IMR-90 (cell line): ENCODE measurements around the gene MORN5. TPM values are rescaled to one million over a fixed set of nuclear protein-coding genes. Genes with fewer than 3 reads are reported as not detected.

Experiments used
- ATAC-seq: fragments of 200-7000 bp; cut with Tn5 transposase; 2 replicates; pipeline ENCODE4 v1.9.1; 2020; ENCODE audit warnings: low read depth, mild to moderate bottlenecking, moderate library complexity
- BruUV-seq: library from RNA; stranded (reverse); fragments of 400-500 nt; replicated peaks from 2 replicates; lab custom pipeline; 2021; lab: Mats Ljungman, UMichigan
- CTCF ChIA-PET: fragments of 300-600 bp; formaldehyde crosslinking; extraction: SDS; loops from one replicate; lab custom pipeline; 2021; ENCODE audit warnings: antibody characterized with exemption; lab: Yijun Ruan, JAX
- POLR2A ChIA-PET: fragments of 300-600 bp; sonication (Branson Sonifier 250); formaldehyde crosslinking; loops from one replicate; lab custom pipeline; 2022; ENCODE audit warnings: antibody characterized with exemption; ENCODE audit not compliant: unreplicated experiment; lab: Charles Lee
- DNase-seq: peaks from one replicate; pipeline ENCODE4 v3.0.0; 2013
- H2AFZ ChIP-seq: replicated peaks from 2 replicates; pipeline ENCODE3; 2013; ENCODE audit warnings: low read length, mild to moderate bottlenecking; ENCODE audit not compliant: poor library complexity
- H2AK5ac ChIP-seq: 2 replicates; pipeline ENCODE4 v1.6.1; 2013; ENCODE audit warnings: low read depth, low read length, inconsistent platforms
- H2AK9ac ChIP-seq: replicated peaks from 2 replicates; pipeline ENCODE3; 2013; ENCODE audit warnings: mild to moderate bottlenecking, low read depth, low read length, moderate library complexity; ENCODE audit not compliant: poor library complexity
- H2BK120ac ChIP-seq: 2 replicates; pipeline ENCODE4 v1.6.1; 2013; ENCODE audit warnings: low read depth, low read length, inconsistent platforms
- H2BK15ac ChIP-seq: 3 replicates; pipeline ENCODE4 v1.6.1; 2013; ENCODE audit warnings: low read depth, low read length, inconsistent platforms
- H2BK20ac ChIP-seq: 2 replicates; pipeline ENCODE4 v1.6.1; 2013; ENCODE audit warnings: low read depth, mild to moderate bottlenecking, inconsistent platforms, low read length, moderate library complexity
- H2BK5ac ChIP-seq: 2 replicates; pipeline ENCODE4 v1.6.1; 2013; ENCODE audit warnings: mild to moderate bottlenecking, low read depth, low read length, inconsistent platforms; ENCODE audit not compliant: poor library complexity, severe bottlenecking
- H3K14ac ChIP-seq: replicated peaks from 2 replicates; pipeline ENCODE4 v1.6.1; 2013; ENCODE audit warnings: low read depth, low read length, inconsistent platforms
- H3K18ac ChIP-seq: 2 replicates; pipeline ENCODE4 v1.6.1; 2013; ENCODE audit warnings: low read depth, low read length, control low read depth
- H3K23ac ChIP-seq: 2 replicates; pipeline ENCODE4 v1.6.1; 2013; ENCODE audit warnings: low read depth, low read length, inconsistent platforms
- H3K27ac ChIP-seq: 2 replicates; pipeline ENCODE4 v1.5.1; 2013; ENCODE audit warnings: mild to moderate bottlenecking, control low read depth, low read length; ENCODE audit not compliant: insufficient read depth
- H3K27me3 ChIP-seq: 2 replicates; pipeline ENCODE4 v1.6.1; 2013; ENCODE audit warnings: low read length; ENCODE audit not compliant: control insufficient read depth, insufficient read depth
- H3K36me3 ChIP-seq: 2 replicates; pipeline ENCODE4 v1.6.1; 2013; ENCODE audit warnings: low read length, mixed read lengths; ENCODE audit not compliant: control insufficient read depth, insufficient read depth
- H3K4ac ChIP-seq: 2 replicates; pipeline ENCODE4 v1.6.1; 2013; ENCODE audit warnings: low read depth, low read length, inconsistent platforms
- H3K4me1 ChIP-seq: 2 replicates; pipeline ENCODE4 v1.6.1; 2013; ENCODE audit warnings: low read length, mixed read lengths; ENCODE audit not compliant: control insufficient read depth, insufficient read depth
- H3K4me2 ChIP-seq: 2 replicates; pipeline ENCODE4 v1.6.1; 2013; ENCODE audit warnings: low read depth, mild to moderate bottlenecking, control low read depth, low read length, moderate library complexity
- H3K4me3 ChIP-seq: 2 replicates; pipeline ENCODE4 v1.5.1; 2013; ENCODE audit warnings: low read depth, mild to moderate bottlenecking, control low read depth, low read length, moderate library complexity; ENCODE audit not compliant: insufficient read depth
- H3K56ac ChIP-seq: 2 replicates; pipeline ENCODE4 v1.6.1; 2013; ENCODE audit warnings: low read length, inconsistent platforms; ENCODE audit not compliant: insufficient read depth; ENCODE audit errors: extremely low read depth
- H3K79me1 ChIP-seq, 2 experiments: 2 replicates each; pipeline ENCODE4 v1.6.1; 2013; ENCODE audit warnings: low read length in 2 of 2, inconsistent platforms in 1 of 2, low read depth in 1 of 2
- H3K9ac ChIP-seq: 2 replicates; pipeline ENCODE4 v1.6.1; 2013; ENCODE audit warnings: low read depth, low read length, control low read depth
- H3K9me1 ChIP-seq: 2 replicates; pipeline ENCODE4 v1.6.1; 2013; ENCODE audit warnings: low read length, inconsistent platforms; ENCODE audit not compliant: insufficient read depth
- H3K9me3 ChIP-seq: 2 replicates; pipeline ENCODE4 v1.6.1; 2013; ENCODE audit warnings: low read length; ENCODE audit not compliant: control insufficient read depth, insufficient read depth
- H4K20me1 ChIP-seq: 2 replicates; pipeline ENCODE4 v1.6.1; 2013; ENCODE audit warnings: low read length, inconsistent platforms; ENCODE audit not compliant: insufficient read depth
- H4K5ac ChIP-seq: 2 replicates; pipeline ENCODE4 v1.6.1; 2013; ENCODE audit warnings: mild to moderate bottlenecking, low read depth, low read length, control low read depth
- H4K8ac ChIP-seq, 2 experiments: 2 replicates each; pipeline ENCODE4 v1.6.1; 2013; ENCODE audit warnings: low read depth in 2 of 2, low read length in 2 of 2, control low read depth in 1 of 2, inconsistent platforms in 1 of 2
- H4K91ac ChIP-seq: 2 replicates; pipeline ENCODE4 v1.6.1; 2013; ENCODE audit warnings: low read depth, low read length, inconsistent platforms; ENCODE audit not compliant: insufficient read depth
- BHLHE40 ChIP-seq: fragments of 150-350 bp; IDR thresholded peaks from 2 replicates; pipeline ENCODE4 v1.6.1; 2016; ENCODE audit warnings: mild to moderate bottlenecking, low read depth, low read length
- CHD1 ChIP-seq: IDR thresholded peaks from 2 replicates; pipeline ENCODE4 v1.6.1; 2012; ENCODE audit warnings: low read depth, low read length, improper control_type of control experiment
- MAFK ChIP-seq: IDR thresholded peaks from 2 replicates; pipeline ENCODE4 v1.6.1; 2012; ENCODE audit warnings: low read depth, low read length, improper control_type of control experiment
- SMC3 ChIP-seq: fragments of 150-350 bp; IDR thresholded peaks from 2 replicates; pipeline ENCODE4 v1.6.1; 2016; ENCODE audit warnings: low read depth, mild to moderate bottlenecking, antibody characterized with exemption, low read length, moderate library complexity
- WGBS, 2 experiments: methylation state at CpG; one replicate each; pipeline versions ENCODE4 v1.1.5 to v1.1.7; 2013; ENCODE audit warnings: missing lambda C conversion rate in 2 of 2; ENCODE audit not compliant: insufficient read length in 1 of 2; ENCODE audit errors: extremely low coverage in 2 of 2; 5-methylcytosine and 5-hydroxymethylcytosine counted together
- dilution Hi-C: fragments of 300-500 bp; cut with HindIII; formaldehyde crosslinking; loops from one replicate; pipeline ENCODE4 v1.14.3; 2018; ENCODE audit warnings: low sequenced_read_pairs; ENCODE audit not compliant: unreplicated experiment
- in situ Hi-C: fragments of 300-500 bp; cut with MboI; formaldehyde crosslinking; loops from 3 replicates; pipeline ENCODE4 v1.14.3; 2019; ENCODE audit warnings: low sequenced_read_pairs, inconsistent platforms, mixed read lengths
- intact Hi-C: fragments of 100-400 bp; cut with micrococcal nuclease; formaldehyde crosslinking; loops from 2 replicates; pipeline ENCODE4 v1.10.0; 2022
- polyA plus RNA-seq, 3 experiments: library from polyadenylated mRNA; depleted of rRNA; stranded (reverse); fragments of >200 nt; gene quantifications; 2 replicates each; pipeline ENCODE4 v1.2.3, GENCODE V29; 2012; ENCODE audit warnings: low replicate concordance in 1 of 3
- total RNA-seq: library from RNA; depleted of rRNA; stranded (reverse); fragments of >200 nt; gene quantifications from 2 replicates; pipeline ENCODE4 v1.2.3, GENCODE V29; 2012
- TF ChIP-seq, protein P1 (sequence below): conservative IDR thresholded peaks from 2 replicates; pipeline ENCODE4 v1.5.1; 2012; ENCODE audit warnings: mild to moderate bottlenecking, low read depth, low read length, improper control_type of control experiment

Gene MORN5
- total and polyA plus RNA-seq, 2 of the 4 experiments (the other 2 are of a cell fraction), result not detected

DNA sequence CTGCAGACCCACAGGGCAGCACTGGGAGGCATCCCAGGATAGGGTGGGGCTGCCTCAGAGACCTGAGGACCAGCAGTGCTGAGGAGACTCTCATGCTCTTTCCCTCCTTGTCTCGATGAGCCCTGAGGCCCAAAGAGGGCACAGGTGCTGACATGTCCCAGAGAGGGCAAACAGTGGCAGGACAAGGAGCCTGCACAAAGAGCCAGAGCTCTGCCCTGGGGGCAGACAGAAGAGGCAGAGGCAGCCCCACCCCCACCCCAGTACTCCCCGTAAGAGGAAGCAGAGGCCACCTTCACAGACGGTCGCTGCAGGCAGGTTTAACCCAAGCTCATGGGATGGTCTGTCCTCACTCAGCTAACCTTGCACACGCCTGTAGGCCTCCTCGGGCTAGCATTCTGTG lies 37.2 kb upstream of the MORN5 start:
- H2AFZ ChIP-seq, result no peak overlapping the region
- no peak overlapping the region for H2BK20ac ChIP-seq
- H2BK15ac ChIP-seq, result no peak overlapping the region
- dilution Hi-C loops (no loop called here), in situ Hi-C loops (loop anchor here (5.0 kb wide), 3 partner anchors 230 to 690 kb away; no protein-coding TSS in a partner anchor), intact Hi-C loops (no loop called here)
- no peak overlapping the region for H4K5ac ChIP-seq
- no peak overlapping the region for H2AK5ac ChIP-seq
- ChIA-PET POLR2A (no interaction called here), CTCF (interaction anchor here (0.9 to 4.7 kb wide), 4 partner anchors 21 to 228 kb away, joined by 3 to 37 read pairs (median 8); no protein-coding TSS in a partner anchor)
- H3K4ac ChIP-seq, result no peak overlapping the region
- H2BK120ac ChIP-seq, result no peak overlapping the region
- 60% methylated on average over 2 of the region's 6 CpGs; no CpG with 5 or more reads in 1 of the 2 experiments for WGBS, 2 experiments
- H3K23ac ChIP-seq, result no peak overlapping the region
- no peaks in the 10 kb centered on the region for H3K36me3 ChIP-seq
- ATAC-seq, result no peak
- H3K4me3 ChIP-seq, result no peak overlapping the region
- H4K91ac ChIP-seq, result no peak overlapping the region
- H4K8ac ChIP-seq, result no peak overlapping the region
- H3K4me2 ChIP-seq, result no peak overlapping the region
- TF ChIP-seq SMC3 (no peak), CHD1 (no peak), MAFK (no peak), BHLHE40 (no peak)
- TF ChIP-seq, protein P1, sequence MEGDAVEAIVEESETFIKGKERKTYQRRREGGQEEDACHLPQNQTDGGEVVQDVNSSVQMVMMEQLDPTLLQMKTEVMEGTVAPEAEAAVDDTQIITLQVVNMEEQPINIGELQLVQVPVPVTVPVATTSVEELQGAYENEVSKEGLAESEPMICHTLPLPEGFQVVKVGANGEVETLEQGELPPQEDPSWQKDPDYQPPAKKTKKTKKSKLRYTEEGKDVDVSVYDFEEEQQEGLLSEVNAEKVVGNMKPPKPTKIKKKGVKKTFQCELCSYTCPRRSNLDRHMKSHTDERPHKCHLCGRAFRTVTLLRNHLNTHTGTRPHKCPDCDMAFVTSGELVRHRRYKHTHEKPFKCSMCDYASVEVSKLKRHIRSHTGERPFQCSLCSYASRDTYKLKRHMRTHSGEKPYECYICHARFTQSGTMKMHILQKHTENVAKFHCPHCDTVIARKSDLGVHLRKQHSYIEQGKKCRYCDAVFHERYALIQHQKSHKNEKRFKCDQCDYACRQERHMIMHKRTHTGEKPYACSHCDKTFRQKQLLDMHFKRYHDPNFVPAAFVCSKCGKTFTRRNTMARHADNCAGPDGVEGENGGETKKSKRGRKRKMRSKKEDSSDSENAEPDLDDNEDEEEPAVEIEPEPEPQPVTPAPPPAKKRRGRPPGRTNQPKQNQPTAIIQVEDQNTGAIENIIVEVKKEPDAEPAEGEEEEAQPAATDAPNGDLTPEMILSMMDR, result no peak
- DNase-seq, result no peak
- H3K4me1 ChIP-seq, result peaks cover 13% of the 10 kb centered on the region
- H3K9me3 ChIP-seq, result no peaks in the 10 kb centered on the region
- no peaks in the 10 kb centered on the region for H4K20me1 ChIP-seq
- no peak overlapping the region for H3K18ac ChIP-seq
- H3K79me1 ChIP-seq, result no peaks in the 10 kb centered on the region
- H3K56ac ChIP-seq, result no peak overlapping the region
- H3K9ac ChIP-seq, result no peak overlapping the region
- no peaks in the 10 kb centered on the region; the same call in 1 of the 2 replicates for H3K27me3 ChIP-seq
- no peak overlapping the region for H2BK5ac ChIP-seq
- H3K14ac ChIP-seq, result no peak overlapping the region
- BruUV-seq, result no TSS peak
- H3K9me1 ChIP-seq, result peaks cover 7% of the 10 kb centered on the region
- no peak overlapping the region for H2AK9ac ChIP-seq
- H3K27ac ChIP-seq, result no peak overlapping the region
